Fibroblast of skin of left biceps (primary cell): Measurements from ENCODE around the gene FAM180B.
A peak's percentile ranks its signal among the peaks of the same experiment; 100 is the strongest.
"Not testable (repeated sequence)": the region's sequence is repeated elsewhere in the genome, so short reads cannot be mapped to it uniquely, and the experiment has no call there.

Experiments used
- DNase-seq, 2 experiments: peaks; one replicate each; pipeline ENCODE4 v3.0.0-alpha.2; 2013; ENCODE audit warnings: low read depth in 2 of 2

FAM180B gene

GRCh38 chr11:47586098-47586855, at the start of gene FAM180B:
Gene FAM180B (plus strand): TSS chr11:47586678. CDS start chr11:47586769, 91 bp downstream.
- no peak for DNase-seq

GRCh38 chr11:47536915-47537314, 49.6 kb upstream of the FAM180B start:
- no peak for DNase-seq

- DNase-seq: no peak
Measured at GRCh38 chr11:47538741-47539565, 47.5 kb upstream of the FAM180B start.

- no peak for DNase-seq
Measured at GRCh38 chr11:47539681-47540039, 46.8 kb upstream of the FAM180B start.

- no peak for DNase-seq
Measured at GRCh38 chr11:47541070-47541469, 45.4 kb upstream of the FAM180B start.

GRCh38 chr11:47545298-47545697, 41.2 kb upstream of the FAM180B start:
- DNase-seq: no peak

GRCh38 chr11:47546274-47546673, 40.2 kb upstream of the FAM180B start:
- DNase-seq: not testable (repeated sequence)

- no peak for DNase-seq
Measured at GRCh38 chr11:47550288-47551047, 36.0 kb upstream of the FAM180B start.

GRCh38 chr11:47551086-47551485, 35.4 kb upstream of the FAM180B start:
- DNase-seq: no peak

- DNase-seq: no peak
Measured at GRCh38 chr11:47552056-47552565, 34.4 kb upstream of the FAM180B start.

GRCh38 chr11:47552566-47553405, 33.7 kb upstream of the FAM180B start, which contains the start of gene CELF1:
Gene CELF1 (minus strand): TSS chr11:47553132. CDS start chr11:47499523, 53,609 bp downstream.
- peak; percentile 65 to 71 for DNase-seq

- DNase-seq: no peak
Measured at GRCh38 chr11:47553406-47553743, 33.1 kb upstream of the FAM180B start.

- not testable (repeated sequence) for DNase-seq
Measured at GRCh38 chr11:47557004-47557403, 29.5 kb upstream of the FAM180B start.

- DNase-seq: no peak
Measured at GRCh38 chr11:47558695-47559094, 27.8 kb upstream of the FAM180B start.

GRCh38 chr11:47560426-47560825, 26.1 kb upstream of the FAM180B start:
- peak in 1 of 2 experiments; percentile 32 for DNase-seq

- DNase-seq: not testable (repeated sequence)
Measured at GRCh38 chr11:47562393-47562792, 24.1 kb upstream of the FAM180B start.

- not testable (repeated sequence) for DNase-seq
Measured at GRCh38 chr11:47564366-47564765, 22.1 kb upstream of the FAM180B start.

- no peak for DNase-seq
Measured at GRCh38 chr11:47564933-47565339, 21.5 kb upstream of the FAM180B start.

GRCh38 chr11:47565340-47566148, 20.9 kb upstream of the FAM180B start, which contains the start of gene PTPMT1:
Gene PTPMT1 (plus strand): TSS chr11:47565599. CDS start chr11:47565623, 24 bp downstream.
- no peak for DNase-seq

- DNase-seq: no peak
Measured at GRCh38 chr11:47566149-47566698, 20.3 kb upstream of the FAM180B start.
